ENCODE results near the gene TECR. TPM values are rescaled to one million over a fixed set of nuclear protein-coding genes. Genes with fewer than 3 reads are reported as not detected.

TECR gene
- 10 to 100 TPM; 21.3 to 27.2 (median 24.3) TPM for total RNA-seq

- peak within 1 kb of the TSS; percentile 50 to 96 (median 95) for H3K27ac ChIP-seq
- H3K36me3 ChIP-seq = no peaks in the 10 kb centered on the region
- TF ChIP-seq EP300 (IDR thresholded peaks at IDR 0.05) (no peak), POLR2A (IDR thresholded peaks at IDR 0.05) (peak; percentile 95 to 97), CTCF (IDR thresholded peaks at IDR 0.05) (no peak), POLR2AphosphoS5 (IDR thresholded peaks at IDR 0.05) (peak; percentile 98)
- H3K9me3 ChIP-seq = no peaks in the 10 kb centered on the region
- peak within 1 kb of the TSS; percentile 43 to 82 for H3K4me3 ChIP-seq
- ATAC-seq = peak; percentile 99
- no peaks in the 10 kb centered on the region for H3K27me3 ChIP-seq
- 0 to 1% methylated on average over 1 to 28 of the region's 59 CpGs for WGBS, 2 donors (ENCODE audit: low coverage in 1 of 2)
- H3K4me1 ChIP-seq = peaks cover 0 to 37% (median 10%) of the 10 kb centered on the region in 3 donors
Measured at GRCh38 chr19:14529254-14530004, at the start of gene TECR. Gene TECR (plus strand): TSS chr19:14529594. CDS start chr19:14529697, 103 bp downstream.

GRCh38 chr19:14479975-14480699, 49.3 kb upstream of the TECR start:
- H3K9me3 ChIP-seq = no peaks in the 10 kb centered on the region
- TF ChIP-seq POLR2AphosphoS5 (IDR thresholded peaks at IDR 0.05) (no peak), CTCF (IDR thresholded peaks at IDR 0.05) (peak in 3 of 4 experiments; percentile 73 to 93 (median 74)), EP300 (IDR thresholded peaks at IDR 0.05) (no peak), POLR2A (IDR thresholded peaks at IDR 0.05) (no peak)
- no CpG with 5 or more reads among the region's 43 CpGs for WGBS, 2 donors (ENCODE audit: low coverage in 1 of 2)
- peaks cover 0 to 70% of the 10 kb centered on the region in 2 donors for H3K36me3 ChIP-seq
- H3K4me3 ChIP-seq = no peak overlapping the region
- peaks cover 5% of the 10 kb centered on the region for H3K27me3 ChIP-seq
- peaks cover 0 to 43% (median 16%) of the 10 kb centered on the region in 3 donors for H3K4me1 ChIP-seq
- no peak for ATAC-seq
- H3K27ac ChIP-seq = peak overlapping the region in 2 of 4 donors; percentile 7 to 33

- no peak overlapping the region for H3K27ac ChIP-seq
- no peak overlapping the region for H3K4me3 ChIP-seq
- 50 to 61% methylated on average over 1 to 2 of the region's 5 CpGs for WGBS, 2 donors (ENCODE audit: low coverage in 1 of 2)
- peaks cover 0 to 75% of the 10 kb centered on the region in 2 donors for H3K36me3 ChIP-seq
- H3K9me3 ChIP-seq = no peaks in the 10 kb centered on the region
- peaks cover 0 to 38% (median 11%) of the 10 kb centered on the region in 3 donors for H3K4me1 ChIP-seq
- ATAC-seq = no peak
- no peak for TF ChIP-seq POLR2A (IDR thresholded peaks at IDR 0.05)
- TF ChIP-seq POLR2AphosphoS5 (IDR thresholded peaks at IDR 0.05) = no peak
- no peak for TF ChIP-seq EP300 (IDR thresholded peaks at IDR 0.05)
- TF ChIP-seq CTCF (IDR thresholded peaks at IDR 0.05) = no peak
- H3K27me3 ChIP-seq = no peaks in the 10 kb centered on the region
Measured at GRCh38 chr19:14480700-14481079, 48.7 kb upstream of the TECR start.

- Histone ChIP-seq H3K4me1 (peaks cover 0 to 21% (median 2%) of the 10 kb centered on the region in 3 donors), H3K9me3 (no peaks in the 10 kb centered on the region), H3K27ac (no peak overlapping the region), H3K36me3 (peaks cover 0 to 89% of the 10 kb centered on the region in 2 donors), H3K27me3 (no peaks in the 10 kb centered on the region), H3K4me3 (no peak overlapping the region)
- no peak for ATAC-seq
- TF ChIP-seq POLR2AphosphoS5 (IDR thresholded peaks at IDR 0.05) = no peak
- no peak for TF ChIP-seq POLR2A (IDR thresholded peaks at IDR 0.05)
- no peak for TF ChIP-seq CTCF (IDR thresholded peaks at IDR 0.05)
- TF ChIP-seq EP300 (IDR thresholded peaks at IDR 0.05) = no peak
- 78% methylated on average over 3 of the region's 18 CpGs; no CpG with 5 or more reads in 1 of the 2 donors for WGBS, 2 donors (ENCODE audit: low coverage in 1 of 2)
Measured at GRCh38 chr19:14482172-14482941, 47.0 kb upstream of the TECR start.
